ENCODE results near the gene CFAP119.
A peak's percentile ranks its signal among the peaks of the same experiment; 100 is the strongest.

Gene CFAP119

DNA sequence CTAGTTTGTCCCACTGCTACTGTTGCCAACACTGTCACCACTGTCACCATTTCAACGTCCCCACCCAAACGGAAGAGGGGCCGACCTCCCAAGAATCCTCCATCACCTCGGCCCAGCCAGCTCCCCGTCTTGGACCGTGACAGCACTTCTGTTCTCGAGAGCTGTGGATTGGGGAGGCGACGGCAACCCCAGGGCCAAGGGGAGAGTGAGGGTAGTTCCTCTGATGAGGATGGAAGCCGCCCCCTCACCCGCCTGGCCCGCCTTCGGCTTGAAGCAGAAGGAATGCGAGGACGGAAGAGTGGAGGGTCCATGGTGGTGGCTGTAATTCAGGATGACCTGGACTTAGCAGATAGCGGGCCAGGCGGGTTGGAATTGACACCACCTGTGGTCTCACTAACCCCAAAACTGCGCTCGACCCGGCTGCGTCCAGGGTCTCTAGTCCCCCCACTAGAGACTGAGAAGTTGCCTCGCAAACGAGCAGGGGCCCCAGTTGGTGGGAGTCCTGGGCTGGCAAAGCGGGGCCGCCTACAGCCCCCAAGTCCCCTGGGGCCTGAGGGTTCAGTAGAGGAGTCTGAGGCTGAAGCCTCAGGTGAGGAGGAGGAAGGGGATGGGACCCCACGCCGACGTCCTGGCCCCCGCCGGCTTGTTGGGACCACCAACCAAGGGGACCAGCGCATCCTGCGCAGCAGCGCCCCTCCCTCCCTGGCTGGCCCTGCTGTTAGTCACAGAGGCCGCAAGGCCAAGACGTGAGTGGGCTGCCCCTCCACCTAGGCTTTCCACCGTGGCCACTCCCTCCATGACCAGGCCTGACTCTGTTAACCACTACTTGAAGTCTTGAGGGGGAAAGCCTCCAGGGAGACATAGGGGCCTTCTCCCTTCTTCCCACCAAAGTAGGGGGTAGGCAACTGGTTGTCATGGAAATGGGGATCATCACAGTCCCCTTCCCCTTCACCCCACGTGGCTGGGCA lies 22.6 kb downstream of the CFAP119 start:
- DNase-seq: no peak

DNA sequence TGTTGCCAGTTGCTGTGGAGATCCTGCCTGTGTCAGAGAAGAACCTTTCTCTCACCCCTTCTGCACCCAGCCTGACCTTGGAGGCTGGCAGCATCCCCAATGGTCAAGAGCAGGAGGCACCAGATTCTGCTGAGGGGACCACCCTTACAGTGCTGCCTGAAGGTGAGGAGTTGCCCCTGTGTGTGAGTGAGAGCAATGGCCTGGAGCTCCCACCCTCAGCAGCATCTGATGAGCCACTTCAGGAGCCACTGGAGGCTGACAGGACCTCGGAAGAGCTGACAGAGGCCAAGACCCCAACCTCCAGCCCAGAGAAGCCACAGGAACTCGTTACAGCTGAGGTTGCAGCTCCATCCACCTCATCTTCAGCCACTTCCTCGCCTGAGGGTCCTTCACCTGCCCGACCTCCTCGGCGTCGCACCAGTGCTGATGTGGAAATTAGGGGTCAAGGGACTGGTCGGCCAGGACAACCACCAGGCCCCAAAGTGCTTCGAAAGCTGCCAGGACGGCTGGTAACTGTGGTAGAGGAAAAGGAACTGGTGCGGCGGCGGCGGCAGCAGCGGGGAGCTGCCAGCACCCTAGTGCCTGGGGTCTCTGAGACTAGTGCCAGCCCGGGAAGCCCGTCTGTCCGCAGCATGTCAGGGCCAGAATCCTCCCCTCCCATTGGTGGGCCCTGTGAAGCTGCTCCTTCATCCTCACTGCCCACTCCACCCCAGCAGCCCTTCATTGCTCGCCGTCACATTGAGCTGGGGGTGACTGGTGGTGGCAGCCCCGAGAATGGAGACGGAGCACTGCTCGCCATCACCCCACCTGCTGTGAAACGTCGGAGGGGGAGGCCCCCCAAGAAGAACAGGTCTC lies 23.8 kb downstream of the CFAP119 start:
- no peak for DNase-seq

GRCh38 chr16:30736995-30737793 lies 24.7 kb downstream of the CFAP119 start:
- DNase-seq: no peak

DNA sequence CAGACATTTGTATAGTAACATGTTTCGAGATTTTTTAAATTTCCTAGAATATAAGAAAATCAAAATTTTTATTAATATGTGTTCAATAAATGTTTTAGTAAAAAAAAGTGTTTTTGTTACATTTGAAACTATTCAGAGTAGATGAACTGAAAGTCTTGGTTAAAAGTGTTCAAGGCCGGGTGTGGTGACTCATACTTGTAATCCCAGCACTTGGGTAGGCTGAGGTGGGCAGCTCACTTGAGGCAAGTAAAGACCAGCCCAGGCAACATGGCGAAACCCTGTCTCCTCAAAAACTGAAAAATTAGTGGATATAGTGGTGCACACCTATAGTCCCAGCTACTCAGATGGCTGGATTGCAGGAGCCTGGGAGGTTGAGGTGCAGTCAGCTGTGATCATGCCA lies 30.5 kb downstream of the CFAP119 start:
- DNase-seq: no peak

DNA sequence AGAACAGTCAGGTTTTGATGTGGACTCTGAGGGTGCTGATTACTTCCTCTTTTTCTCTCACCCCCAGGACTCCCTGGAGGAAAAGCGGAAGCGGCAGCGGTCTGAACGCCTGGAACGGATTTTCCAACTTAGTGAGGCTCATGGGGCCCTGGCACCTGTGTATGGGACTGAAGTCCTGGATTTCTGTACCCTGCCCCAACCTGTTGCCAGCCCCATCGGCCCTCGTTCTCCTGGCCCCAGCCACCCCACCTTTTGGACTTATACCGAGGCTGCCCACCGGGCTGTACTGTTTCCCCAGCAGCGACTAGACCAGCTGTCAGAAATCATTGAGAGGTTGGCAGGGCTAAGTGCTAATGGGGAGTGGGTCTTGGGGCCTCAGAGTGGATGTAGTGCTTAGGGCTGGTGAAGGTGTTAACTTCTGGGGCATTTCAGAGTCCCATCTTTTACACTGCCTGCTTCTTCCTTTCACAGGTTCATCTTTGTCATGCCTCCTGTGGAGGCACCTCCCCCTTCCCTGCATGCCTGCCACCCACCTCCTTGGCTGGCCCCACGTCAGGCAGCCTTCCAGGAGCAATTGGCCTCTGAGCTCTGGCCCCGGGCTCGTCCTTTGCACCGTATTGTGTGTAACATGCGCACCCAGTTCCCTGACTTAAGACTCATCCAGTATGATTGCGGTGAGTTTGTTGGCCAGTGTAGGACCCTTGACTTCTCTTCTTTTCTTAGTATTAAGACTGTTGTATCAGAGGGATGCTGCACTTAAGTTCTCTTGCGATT lies 32.8 kb downstream of the CFAP119 start:
- DNase-seq: peak; percentile 77

DNA sequence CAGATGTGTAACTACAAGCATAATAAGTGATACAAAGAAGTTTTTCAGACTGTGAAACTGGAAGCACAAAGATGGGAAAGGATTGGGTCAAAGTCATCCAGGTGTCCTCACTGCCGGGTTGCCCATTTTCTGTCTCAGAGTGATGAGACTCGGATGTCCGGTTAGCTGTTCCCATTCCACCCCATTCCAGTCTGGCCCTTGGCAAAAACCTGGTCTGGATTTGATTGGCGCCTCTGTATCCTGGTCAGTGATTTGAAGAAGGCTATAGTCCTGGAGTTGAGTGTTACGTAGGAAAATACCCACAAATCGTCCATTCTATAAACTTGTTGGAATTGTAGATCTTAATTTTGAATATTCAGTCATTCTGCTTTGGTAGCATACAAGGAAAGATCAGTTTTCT lies 33.5 kb downstream of the CFAP119 start:
- no peak for DNase-seq

DNA sequence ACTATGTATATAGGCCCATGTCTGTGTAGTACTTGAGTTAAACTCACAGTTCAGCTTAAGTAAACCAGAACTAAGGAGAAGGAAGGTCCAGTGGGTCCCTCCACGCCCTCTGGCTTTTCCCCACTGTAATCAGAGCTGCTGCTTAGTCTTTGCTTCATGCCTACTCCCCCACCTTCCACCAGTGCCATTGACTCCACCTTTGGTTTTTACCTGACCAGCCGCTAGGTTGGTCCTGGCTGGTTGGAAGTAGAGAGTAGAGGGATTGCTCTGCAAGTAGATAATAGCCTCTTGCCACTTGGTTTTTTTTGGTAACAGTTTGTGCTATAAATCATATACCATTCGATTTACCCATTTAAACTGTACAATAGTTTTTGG lies 36.5 kb downstream of the CFAP119 start:
- DNase-seq: no peak

DNA sequence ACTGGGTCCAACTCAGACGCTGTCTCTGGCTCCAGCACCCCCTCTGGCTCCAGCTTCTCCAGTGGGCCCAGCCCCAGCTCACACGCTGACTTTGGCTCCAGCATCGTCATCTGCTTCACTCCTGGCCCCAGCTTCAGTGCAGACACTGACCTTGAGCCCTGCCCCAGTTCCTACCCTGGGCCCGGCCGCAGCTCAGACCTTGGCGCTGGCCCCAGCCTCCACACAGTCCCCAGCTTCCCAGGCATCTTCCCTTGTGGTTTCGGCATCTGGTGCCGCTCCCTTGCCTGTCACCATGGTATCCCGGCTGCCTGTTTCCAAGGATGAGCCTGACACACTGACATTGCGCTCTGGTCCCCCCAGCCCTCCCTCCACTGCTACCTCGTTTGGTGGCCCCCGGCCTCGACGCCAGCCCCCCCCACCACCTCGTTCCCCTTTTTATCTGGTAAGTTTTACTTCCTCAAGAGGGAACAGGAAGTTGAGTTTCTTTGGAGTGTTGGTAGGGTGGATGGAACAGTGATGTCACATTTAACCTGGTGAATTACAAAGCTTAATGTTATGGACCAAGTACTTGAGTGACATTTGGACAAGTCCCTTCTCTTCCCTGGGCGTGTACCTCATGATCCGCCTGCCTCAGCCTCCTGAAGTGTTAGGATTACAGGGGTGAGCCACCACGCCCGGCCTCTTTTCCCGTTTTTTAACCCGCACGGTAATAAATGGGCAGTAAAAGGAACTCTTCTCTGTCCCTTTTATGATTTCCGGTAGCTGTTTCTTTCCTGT lies 37.0 kb downstream of the CFAP119 start:
- peak; percentile 87 for DNase-seq

GRCh38 chr16:30723725-30724355 lies 38.0 kb downstream of the CFAP119 start:
- DNase-seq: no peak

DNA sequence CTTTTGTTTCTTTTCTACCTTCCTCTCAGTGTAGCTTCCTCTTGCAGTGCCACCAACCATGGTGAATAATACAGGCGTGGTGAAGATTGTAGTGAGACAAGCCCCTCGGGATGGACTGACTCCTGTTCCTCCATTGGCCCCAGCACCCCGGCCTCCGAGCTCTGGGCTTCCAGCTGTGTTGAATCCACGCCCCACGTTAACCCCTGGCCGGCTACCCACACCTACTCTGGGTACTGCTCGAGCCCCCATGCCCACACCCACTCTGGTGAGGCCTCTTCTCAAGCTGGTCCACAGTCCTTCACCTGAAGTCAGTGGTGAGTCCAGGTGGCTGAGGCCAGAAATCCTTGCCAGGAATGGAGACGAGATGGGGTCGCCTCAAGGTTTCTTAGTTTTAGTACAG lies 38.9 kb downstream of the CFAP119 start:
- DNase-seq: no peak

DNA sequence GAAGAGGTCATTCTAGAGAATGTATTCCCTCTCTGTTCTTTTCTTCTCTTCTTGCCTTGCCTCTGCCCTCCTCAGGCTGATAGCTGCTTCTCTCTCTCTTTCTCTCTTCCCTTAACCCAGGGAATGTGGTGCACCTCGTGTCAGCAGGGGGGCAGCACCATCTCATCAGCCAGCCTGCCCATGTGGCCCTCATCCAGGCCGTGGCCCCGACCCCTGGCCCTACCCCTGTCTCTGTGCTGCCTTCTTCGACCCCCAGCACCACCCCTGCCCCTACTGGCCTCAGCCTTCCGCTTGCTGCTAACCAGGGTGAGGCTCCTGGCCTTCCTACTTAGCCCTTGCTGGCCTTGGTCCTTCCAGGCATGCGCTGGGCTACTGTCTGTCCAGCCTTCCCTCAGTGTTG lies 39.4 kb downstream of the CFAP119 start:
- no peak for DNase-seq

- DNase-seq: no peak
Observed at GRCh38 chr16:30721606-30722005, 40.3 kb downstream of the CFAP119 start.

DNA sequence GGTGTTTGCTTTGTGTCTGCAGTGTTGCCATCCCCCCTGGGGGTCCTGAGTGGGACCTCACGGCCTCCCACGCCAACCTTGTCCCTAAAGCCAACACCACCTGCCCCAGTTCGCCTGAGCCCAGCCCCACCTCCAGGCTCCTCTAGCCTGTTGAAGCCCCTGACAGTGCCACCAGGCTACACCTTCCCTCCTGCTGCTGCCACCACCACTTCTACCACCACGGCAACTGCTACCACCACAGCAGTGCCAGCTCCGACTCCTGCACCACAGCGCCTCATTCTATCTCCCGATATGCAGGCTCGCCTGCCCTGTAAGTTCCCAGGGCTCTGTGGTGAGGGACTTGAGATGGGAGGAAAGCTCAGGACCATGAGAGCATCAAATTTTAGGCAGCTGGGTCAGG lies 40.7 kb downstream of the CFAP119 start:
- DNase-seq: no peak

DNA sequence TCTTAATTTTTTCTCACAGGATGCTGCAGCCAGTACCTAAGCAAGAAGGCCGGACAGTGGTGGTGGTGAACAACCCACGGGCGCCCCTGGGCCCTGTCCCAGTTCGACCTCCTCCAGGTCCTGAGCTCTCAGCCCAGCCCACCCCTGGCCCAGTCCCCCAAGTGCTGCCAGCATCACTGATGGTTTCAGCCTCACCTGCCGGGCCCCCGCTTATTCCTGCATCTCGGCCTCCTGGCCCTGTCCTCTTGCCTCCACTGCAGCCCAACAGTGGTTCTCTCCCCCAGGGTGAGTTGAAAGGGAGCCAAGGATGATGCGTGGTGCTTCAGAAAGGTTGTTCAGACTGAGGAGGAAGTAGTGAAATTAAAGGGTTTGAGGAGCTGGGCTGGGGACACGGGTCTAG lies 41.2 kb downstream of the CFAP119 start:
- DNase-seq: no peak

GRCh38 chr16:30720086-30720485 lies 41.8 kb downstream of the CFAP119 start:
- DNase-seq: no peak

GRCh38 chr16:30715750-30716445 lies 46.0 kb downstream of the CFAP119 start:
- DNase-seq: peak; percentile 95

DNA sequence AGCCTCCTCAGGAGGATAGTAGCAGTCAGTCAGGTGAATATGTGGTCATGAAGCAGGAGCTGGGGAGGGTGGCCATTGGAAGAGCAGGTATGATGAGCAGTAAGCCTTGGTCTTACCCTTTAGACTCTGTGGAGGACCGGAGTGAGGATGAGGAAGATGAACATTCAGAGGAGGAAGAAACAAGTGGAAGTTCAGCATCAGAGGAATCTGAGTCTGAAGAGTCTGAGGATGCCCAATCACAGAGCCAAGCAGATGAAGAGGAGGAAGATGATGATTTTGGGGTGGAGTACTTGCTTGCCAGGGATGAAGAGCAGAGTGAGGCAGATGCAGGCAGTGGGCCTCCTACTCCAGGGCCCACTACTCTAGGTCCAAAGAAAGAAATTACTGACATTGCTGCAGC lies 50.1 kb downstream of the CFAP119 start:
- DNase-seq: no peak

DNA sequence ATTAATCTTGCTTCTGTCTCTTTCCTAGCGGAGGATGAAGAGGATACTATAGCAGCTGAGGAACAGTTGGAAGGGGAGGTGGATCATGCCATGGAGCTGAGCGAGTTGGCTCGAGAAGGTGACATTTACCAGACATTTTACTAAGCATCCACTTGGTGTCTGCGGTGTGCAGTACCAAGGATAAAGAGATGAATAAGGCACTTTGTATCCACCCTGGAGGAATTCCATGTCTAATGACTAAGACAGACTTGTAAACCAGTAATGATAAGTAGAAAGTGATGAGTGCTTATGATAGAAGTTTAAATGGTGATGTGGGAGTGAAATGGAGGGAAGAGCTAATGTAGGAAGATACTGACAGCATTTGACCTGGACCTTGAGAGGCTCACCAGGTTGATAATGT lies 50.9 kb downstream of the CFAP119 start:
- DNase-seq: no peak

Measured in inflammatory macrophage treated with lipopolysaccharide for 4 hours (primary cell).